ENCODE results near the gene DMD.

DMD gene

GRCh38 chrX:31563792-31564191, 1647.6 kb downstream of the DMD start:
- no peak for FAIRE-seq
- TF ChIP-seq CTCF (IDR thresholded peaks at IDR 0.05; ENCODE audit: insufficient read depth, missing control alignments) = no peak

GRCh38 chrX:31555506-31555905, 1655.8 kb downstream of the DMD start:
- DNase-seq (ENCODE audit: insufficient read length, low spot score) (no peak), FAIRE-seq (no peak)
- TF ChIP-seq CTCF (IDR thresholded peaks at IDR 0.05; ENCODE audit: insufficient read depth, missing control alignments) = no peak

More at GRCh38 chrX:31563792-31564191, 1647.6 kb downstream of the DMD start:
- no peak for DNase-seq (ENCODE audit: insufficient read length, low spot score)

GRCh38 chrX:31551913-31552312, 1659.4 kb downstream of the DMD start:
- FAIRE-seq (no peak), DNase-seq (ENCODE audit: insufficient read length, low spot score) (no peak)
- no peak for TF ChIP-seq CTCF (IDR thresholded peaks at IDR 0.05; ENCODE audit: insufficient read depth, missing control alignments)

- no peak for TF ChIP-seq CTCF (IDR thresholded peaks at IDR 0.05; ENCODE audit: insufficient read depth, missing control alignments)
- no peak for FAIRE-seq
These were observed 1661.2 kb downstream of the DMD start for GRCh38 chrX:31550158-31550557.

GRCh38 chrX:31547816-31548215, 1663.5 kb downstream of the DMD start:
- FAIRE-seq = no peak
- no peak for DNase-seq (ENCODE audit: insufficient read length, low spot score)
- TF ChIP-seq CTCF (IDR thresholded peaks at IDR 0.05; ENCODE audit: insufficient read depth, missing control alignments) = no peak

More at GRCh38 chrX:31550158-31550557, 1661.2 kb downstream of the DMD start:
- no peak for DNase-seq (ENCODE audit: insufficient read length, low spot score)

GRCh38 chrX:31547416-31547815, 1663.9 kb downstream of the DMD start:
- no peak for TF ChIP-seq CTCF (IDR thresholded peaks at IDR 0.05; ENCODE audit: insufficient read depth, missing control alignments)
- FAIRE-seq (no peak), DNase-seq (ENCODE audit: insufficient read length, low spot score) (no peak)

- FAIRE-seq (no peak), DNase-seq (ENCODE audit: insufficient read length, low spot score) (no peak)
- TF ChIP-seq CTCF (IDR thresholded peaks at IDR 0.05; ENCODE audit: insufficient read depth, missing control alignments) = no peak
These were observed 1665.2 kb downstream of the DMD start for GRCh38 chrX:31546126-31546525.

All from D721Med (cell line).